WTC11 (cell line): ENCODE measurements around the gene CHD6. TPM values are rescaled to one million over a fixed set of nuclear protein-coding genes. Genes with fewer than 3 reads are reported as not detected.

ENCODE experiments used
- ATAC-seq: fragments of 200-7000 bp; cut with Tn5 transposase; 2 replicates; pipeline ENCODE4 v1.10.0; 2021; ENCODE audit warnings: mild to moderate bottlenecking, moderate library complexity
- CTCF ChIA-PET: fragments of 300-600 bp; sonication (Branson Sonifier 250); formaldehyde crosslinking; loops from one replicate; lab custom pipeline; 2021; ENCODE audit warnings: antibody characterized with exemption; lab: Charles Lee
- POLR2A ChIA-PET: fragments of 350-600 bp; sonication (Branson Sonifier 250); formaldehyde crosslinking; loops from one replicate; lab custom pipeline; 2021; ENCODE audit warnings: antibody characterized with exemption; lab: Charles Lee
- DNase-seq: peaks from one replicate; pipeline ENCODE4 v3.0.0; 2021; ENCODE audit warnings: low spot score
- H3K27ac Mint-ChIP-seq: 2 replicates; pipeline ENCODE4 v1.8.0; 2021; ENCODE audit warnings: mixed read lengths
- H3K27me3 Mint-ChIP-seq: 2 replicates; pipeline ENCODE4 v1.8.0; 2021; ENCODE audit warnings: low read depth, mild to moderate bottlenecking, moderate library complexity, mixed read lengths
- H3K36me3 Mint-ChIP-seq: 2 replicates; pipeline ENCODE4 v1.8.0; 2021; ENCODE audit warnings: mixed read lengths
- H3K4me1 Mint-ChIP-seq: 2 replicates; pipeline ENCODE4 v1.8.0; 2022; ENCODE audit warnings: mixed read lengths
- H3K4me3 Mint-ChIP-seq: 2 replicates; pipeline ENCODE4 v1.8.0; 2021; ENCODE audit warnings: mild to moderate bottlenecking, moderate library complexity, mixed read lengths
- H3K9me3 Mint-ChIP-seq: 2 replicates; pipeline ENCODE4 v1.8.0; 2021; ENCODE audit warnings: mixed read lengths
- CREM ChIP-seq: sonication (generic); formaldehyde crosslinking; IDR thresholded peaks from 2 replicates; pipeline ENCODE4 v1.8.1; 2022; ENCODE audit warnings: mild to moderate bottlenecking, missing genetic modification reagents, moderate library complexity
- FOXK1 ChIP-seq: sonication (generic); formaldehyde crosslinking; IDR thresholded peaks from 2 replicates; pipeline ENCODE4 v1.8.0; 2022; ENCODE audit warnings: mild to moderate bottlenecking, moderate library complexity, missing genetic modification reagents
- MXD4 ChIP-seq: fragments of 250-450 bp; sonication (Bioruptor Pico); IDR thresholded peaks from 2 replicates; pipeline ENCODE4 v1.8.0; 2021; ENCODE audit warnings: mild to moderate bottlenecking, moderate library complexity, borderline replicate concordance
- MYBL2 ChIP-seq: sonication (generic); formaldehyde crosslinking; IDR thresholded peaks from 2 replicates; pipeline ENCODE4 v1.8.1; 2023; ENCODE audit warnings: mild to moderate bottlenecking, moderate library complexity, missing genetic modification reagents
- NR1H2 ChIP-seq: sonication (generic); formaldehyde crosslinking; IDR thresholded peaks from 2 replicates; pipeline ENCODE4 v1.9.0; 2021; ENCODE audit warnings: mild to moderate bottlenecking, moderate library complexity, missing genetic modification reagents
- PRRX2 ChIP-seq: fragments of 250-450 bp; sonication (Bioruptor Pico); IDR thresholded peaks from 2 replicates; pipeline ENCODE4 v1.8.0; 2021; ENCODE audit warnings: mild to moderate bottlenecking
- ZNF121 ChIP-seq: sonication (generic); formaldehyde crosslinking; IDR thresholded peaks from 2 replicates; pipeline ENCODE4 v1.8.0; 2023; ENCODE audit warnings: missing genetic modification reagents
- ZNF423 ChIP-seq: fragments of 250-450 bp; sonication (Bioruptor Pico); IDR thresholded peaks from 2 replicates; pipeline ENCODE4 v2.1.2; 2022; ENCODE audit warnings: mild to moderate bottlenecking, moderate library complexity
- ZNF671 ChIP-seq: fragments of 250-450 bp; sonication (Bioruptor Pico); IDR thresholded peaks from 2 replicates; pipeline ENCODE4 v1.8.0; 2021; ENCODE audit warnings: mild to moderate bottlenecking
- total RNA-seq: library from RNA; stranded (reverse); gene quantifications from 3 replicates; pipeline ENCODE4 v1.2.3, GENCODE V29; 2021
- TF ChIP-seq, protein P1 (sequence below): fragments of 250-450 bp; sonication (Bioruptor Pico); IDR thresholded peaks from 2 replicates; pipeline ENCODE4 v1.8.0; 2021; ENCODE audit warnings: mild to moderate bottlenecking
- TF ChIP-seq, protein P2 (sequence below): fragments of 250-450 bp; sonication (Bioruptor Pico); conservative IDR thresholded peaks from 2 replicates; pipeline ENCODE4 v1.9.0; 2021; ENCODE audit warnings: mild to moderate bottlenecking
- TF ChIP-seq, protein P3 (sequence below): sonication (generic); formaldehyde crosslinking; IDR thresholded peaks from 2 replicates; pipeline ENCODE4 v1.8.1; 2023; ENCODE audit warnings: mild to moderate bottlenecking, missing genetic modification reagents, moderate library complexity
- TF ChIP-seq, protein P4 (sequence below): sonication (generic); formaldehyde crosslinking; conservative IDR thresholded peaks from 2 replicates; pipeline ENCODE4 v1.8.1; 2022; ENCODE audit warnings: mild to moderate bottlenecking, missing genetic modification reagents
- TF ChIP-seq, protein P5 (sequence below): sonication (generic); formaldehyde crosslinking; IDR thresholded peaks from 2 replicates; pipeline ENCODE4 v1.8.0; 2022; ENCODE audit warnings: mild to moderate bottlenecking, missing genetic modification reagents
- TF ChIP-seq, protein P6 (sequence below): fragments of 250-450 bp; sonication (Bioruptor Pico); IDR thresholded peaks from 2 replicates; pipeline ENCODE4 v1.9.0; 2021; ENCODE audit warnings: mild to moderate bottlenecking
- TF ChIP-seq, protein P7 (sequence below): sonication (generic); formaldehyde crosslinking; IDR thresholded peaks from 2 replicates; pipeline ENCODE4 v1.8.0; 2022; ENCODE audit warnings: missing genetic modification reagents
- TF ChIP-seq, protein P8 (sequence below): fragments of 200-600 bp; IDR thresholded peaks from 2 replicates; pipeline ENCODE4 v1.8.0; 2022; ENCODE audit warnings: antibody characterized with exemption
- TF ChIP-seq, protein P9 (sequence below): sonication (generic); formaldehyde crosslinking; IDR thresholded peaks from 2 replicates; pipeline ENCODE4 v1.8.1; 2022; ENCODE audit warnings: low read depth, mild to moderate bottlenecking, moderate library complexity, missing genetic modification reagents, borderline replicate concordance

Gene CHD6
- total RNA-seq, 1 experiment from 2014 or later = 52.1 TPM

DNA sequence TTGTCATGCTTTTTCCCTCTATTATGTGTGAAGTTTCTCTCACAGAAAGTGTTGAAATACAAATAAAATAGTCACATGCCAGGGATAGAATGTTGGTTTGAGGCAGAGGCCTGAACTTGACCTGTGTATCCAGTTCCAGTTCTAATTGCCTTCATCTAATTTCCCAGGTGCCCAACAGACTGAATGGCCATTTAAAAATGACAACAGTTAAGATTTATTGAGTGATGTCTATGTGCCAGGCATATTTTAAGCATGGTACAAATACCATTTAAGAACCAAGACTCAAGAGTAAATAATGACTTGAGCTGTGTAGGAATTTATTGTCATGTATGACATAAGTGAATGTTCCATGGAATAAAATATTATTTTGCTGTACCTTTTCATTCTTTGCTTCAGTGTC lies 163.9 kb downstream of the CHD6 start:
- no peaks in the 10 kb centered on the region for H3K9me3 Mint-ChIP-seq
- no peak for ATAC-seq
- peaks cover 77% of the 10 kb centered on the region for H3K36me3 Mint-ChIP-seq
- no peaks in the 10 kb centered on the region for H3K4me1 Mint-ChIP-seq
- no peaks in the 10 kb centered on the region for H3K27me3 Mint-ChIP-seq
- no peak overlapping the region for H3K4me3 Mint-ChIP-seq
- TF ChIP-seq FOXK1 (CRISPR knock-in tag) (no peak), PRRX2 (no peak), ZNF121 (no peak), MYBL2 (no peak), ZNF671 (CRISPR knock-in tag) (no peak), CREM (CRISPR knock-in tag) (no peak)
- TF ChIP-seq, protein P1, sequence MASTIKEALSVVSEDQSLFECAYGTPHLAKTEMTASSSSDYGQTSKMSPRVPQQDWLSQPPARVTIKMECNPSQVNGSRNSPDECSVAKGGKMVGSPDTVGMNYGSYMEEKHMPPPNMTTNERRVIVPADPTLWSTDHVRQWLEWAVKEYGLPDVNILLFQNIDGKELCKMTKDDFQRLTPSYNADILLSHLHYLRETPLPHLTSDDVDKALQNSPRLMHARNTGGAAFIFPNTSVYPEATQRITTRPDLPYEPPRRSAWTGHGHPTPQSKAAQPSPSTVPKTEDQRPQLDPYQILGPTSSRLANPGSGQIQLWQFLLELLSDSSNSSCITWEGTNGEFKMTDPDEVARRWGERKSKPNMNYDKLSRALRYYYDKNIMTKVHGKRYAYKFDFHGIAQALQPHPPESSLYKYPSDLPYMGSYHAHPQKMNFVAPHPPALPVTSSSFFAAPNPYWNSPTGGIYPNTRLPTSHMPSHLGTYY (CRISPR knock-in tag) = no peak
- TF ChIP-seq, protein P2, sequence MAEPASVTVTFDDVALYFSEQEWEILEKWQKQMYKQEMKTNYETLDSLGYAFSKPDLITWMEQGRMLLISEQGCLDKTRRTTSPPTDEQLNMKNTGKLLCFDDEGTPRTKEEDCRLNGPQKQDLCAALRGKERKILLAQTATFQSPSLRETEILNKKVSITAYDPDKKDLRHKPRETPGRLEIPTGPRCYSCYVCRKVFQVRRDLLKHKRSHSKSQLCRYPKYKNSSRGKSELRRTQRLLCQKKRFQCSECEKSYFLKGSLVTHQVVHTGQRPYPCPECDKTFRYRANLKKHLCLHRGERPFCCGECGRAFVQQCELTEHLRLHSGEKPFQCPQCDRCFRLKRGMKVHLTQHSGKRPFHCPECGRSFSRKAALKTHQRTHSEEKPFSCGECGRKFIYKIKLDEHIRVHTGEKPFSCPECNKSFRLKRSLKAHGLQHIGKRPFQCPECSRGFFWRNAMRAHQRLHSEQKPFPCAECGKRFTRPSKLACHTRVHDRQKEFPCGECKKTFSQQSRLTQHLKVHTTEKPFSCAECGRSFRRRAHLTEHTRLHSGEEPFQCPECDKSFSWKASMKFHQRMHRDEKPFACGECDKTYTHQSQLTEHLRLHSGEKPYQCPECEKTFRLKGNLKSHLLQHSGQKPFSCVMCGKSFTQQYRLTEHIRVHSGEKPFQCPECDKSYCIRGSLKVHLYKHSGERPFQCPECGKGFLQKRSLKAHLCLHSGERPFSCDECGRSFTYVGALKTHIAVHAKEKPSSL (CRISPR knock-in tag) = no peak
- TF ChIP-seq, protein P3, sequence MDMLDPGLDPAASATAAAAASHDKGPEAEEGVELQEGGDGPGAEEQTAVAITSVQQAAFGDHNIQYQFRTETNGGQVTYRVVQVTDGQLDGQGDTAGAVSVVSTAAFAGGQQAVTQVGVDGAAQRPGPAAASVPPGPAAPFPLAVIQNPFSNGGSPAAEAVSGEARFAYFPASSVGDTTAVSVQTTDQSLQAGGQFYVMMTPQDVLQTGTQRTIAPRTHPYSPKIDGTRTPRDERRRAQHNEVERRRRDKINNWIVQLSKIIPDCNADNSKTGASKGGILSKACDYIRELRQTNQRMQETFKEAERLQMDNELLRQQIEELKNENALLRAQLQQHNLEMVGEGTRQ (CRISPR knock-in tag) = no peak
- TF ChIP-seq, protein P4, sequence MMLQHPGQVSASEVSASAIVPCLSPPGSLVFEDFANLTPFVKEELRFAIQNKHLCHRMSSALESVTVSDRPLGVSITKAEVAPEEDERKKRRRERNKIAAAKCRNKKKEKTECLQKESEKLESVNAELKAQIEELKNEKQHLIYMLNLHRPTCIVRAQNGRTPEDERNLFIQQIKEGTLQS (CRISPR knock-in tag) = no peak
- TF ChIP-seq, protein P5, sequence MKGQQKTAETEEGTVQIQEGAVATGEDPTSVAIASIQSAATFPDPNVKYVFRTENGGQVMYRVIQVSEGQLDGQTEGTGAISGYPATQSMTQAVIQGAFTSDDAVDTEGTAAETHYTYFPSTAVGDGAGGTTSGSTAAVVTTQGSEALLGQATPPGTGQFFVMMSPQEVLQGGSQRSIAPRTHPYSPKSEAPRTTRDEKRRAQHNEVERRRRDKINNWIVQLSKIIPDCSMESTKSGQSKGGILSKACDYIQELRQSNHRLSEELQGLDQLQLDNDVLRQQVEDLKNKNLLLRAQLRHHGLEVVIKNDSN (CRISPR knock-in tag) = no peak
- CTCF ChIA-PET = interaction anchor here (0.7 kb wide), 1 partner anchor 281 kb away, joined by 3 read pairs; no protein-coding TSS in a partner anchor
- H3K27ac Mint-ChIP-seq = no peak overlapping the region
- DNase-seq = no peak
- POLR2A ChIA-PET = interaction anchor here (0.6 kb wide), 1 partner anchor 28 kb away, joined by 3 read pairs; no protein-coding TSS in a partner anchor

DNA sequence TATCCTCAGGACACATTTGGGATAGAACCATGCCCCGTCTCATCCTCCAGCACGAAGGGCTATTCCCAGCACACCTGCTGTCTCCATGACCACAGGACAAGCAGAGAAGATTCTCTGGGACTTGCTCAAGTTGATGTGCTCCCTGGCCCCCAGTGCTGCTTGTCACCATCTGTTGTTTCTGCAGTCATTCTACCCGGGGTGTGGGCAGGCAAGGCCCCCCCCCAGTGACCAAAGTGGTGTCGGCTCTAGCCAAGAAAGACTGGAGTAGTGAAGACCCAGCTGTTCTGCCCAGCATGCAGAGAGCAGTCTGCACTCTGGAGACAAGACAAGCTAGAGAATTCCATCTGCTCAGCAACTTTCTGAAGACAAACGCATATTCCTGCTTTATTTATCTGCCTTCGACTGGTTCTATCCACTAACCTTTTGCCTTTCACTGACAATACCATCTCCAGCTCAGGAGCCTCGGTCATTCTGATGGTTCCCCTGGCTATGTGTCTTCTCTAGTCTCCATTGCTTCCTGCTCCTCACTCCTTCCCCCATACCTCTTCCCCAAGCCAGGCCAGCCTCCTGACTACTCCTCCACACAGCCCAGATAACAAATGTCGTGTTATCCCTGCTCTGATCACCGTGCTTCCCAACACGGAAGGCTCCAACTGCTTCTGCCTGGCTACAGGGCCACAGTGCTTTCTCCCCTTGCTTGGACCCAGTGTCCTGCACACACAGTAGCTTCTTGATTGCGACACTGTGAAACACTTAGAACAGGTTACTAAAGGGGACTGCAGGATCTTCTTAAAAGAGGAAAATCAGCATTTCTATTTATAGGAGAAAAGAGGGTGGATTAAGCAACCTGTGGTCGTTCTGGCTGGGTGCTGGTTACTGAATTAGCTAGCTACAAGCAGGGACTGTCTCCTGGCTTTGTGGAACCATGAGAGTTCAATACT lies 164.9 kb downstream of the CHD6 start:
- Mint-ChIP-seq H3K9me3 (no peaks in the 10 kb centered on the region), H3K27ac (no peak overlapping the region), H3K36me3 (peaks cover 76% of the 10 kb centered on the region), H3K27me3 (no peaks in the 10 kb centered on the region), H3K4me1 (no peaks in the 10 kb centered on the region), H3K4me3 (no peak overlapping the region)
- CTCF ChIA-PET = no interaction called here
- POLR2A ChIA-PET = no interaction called here
- no peak for ATAC-seq
- no peak for DNase-seq
- TF ChIP-seq, protein P6, sequence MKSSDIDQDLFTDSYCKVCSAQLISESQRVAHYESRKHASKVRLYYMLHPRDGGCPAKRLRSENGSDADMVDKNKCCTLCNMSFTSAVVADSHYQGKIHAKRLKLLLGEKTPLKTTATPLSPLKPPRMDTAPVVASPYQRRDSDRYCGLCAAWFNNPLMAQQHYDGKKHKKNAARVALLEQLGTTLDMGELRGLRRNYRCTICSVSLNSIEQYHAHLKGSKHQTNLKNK (CRISPR knock-in tag) = no peak
- TF ChIP-seq, protein P7, sequence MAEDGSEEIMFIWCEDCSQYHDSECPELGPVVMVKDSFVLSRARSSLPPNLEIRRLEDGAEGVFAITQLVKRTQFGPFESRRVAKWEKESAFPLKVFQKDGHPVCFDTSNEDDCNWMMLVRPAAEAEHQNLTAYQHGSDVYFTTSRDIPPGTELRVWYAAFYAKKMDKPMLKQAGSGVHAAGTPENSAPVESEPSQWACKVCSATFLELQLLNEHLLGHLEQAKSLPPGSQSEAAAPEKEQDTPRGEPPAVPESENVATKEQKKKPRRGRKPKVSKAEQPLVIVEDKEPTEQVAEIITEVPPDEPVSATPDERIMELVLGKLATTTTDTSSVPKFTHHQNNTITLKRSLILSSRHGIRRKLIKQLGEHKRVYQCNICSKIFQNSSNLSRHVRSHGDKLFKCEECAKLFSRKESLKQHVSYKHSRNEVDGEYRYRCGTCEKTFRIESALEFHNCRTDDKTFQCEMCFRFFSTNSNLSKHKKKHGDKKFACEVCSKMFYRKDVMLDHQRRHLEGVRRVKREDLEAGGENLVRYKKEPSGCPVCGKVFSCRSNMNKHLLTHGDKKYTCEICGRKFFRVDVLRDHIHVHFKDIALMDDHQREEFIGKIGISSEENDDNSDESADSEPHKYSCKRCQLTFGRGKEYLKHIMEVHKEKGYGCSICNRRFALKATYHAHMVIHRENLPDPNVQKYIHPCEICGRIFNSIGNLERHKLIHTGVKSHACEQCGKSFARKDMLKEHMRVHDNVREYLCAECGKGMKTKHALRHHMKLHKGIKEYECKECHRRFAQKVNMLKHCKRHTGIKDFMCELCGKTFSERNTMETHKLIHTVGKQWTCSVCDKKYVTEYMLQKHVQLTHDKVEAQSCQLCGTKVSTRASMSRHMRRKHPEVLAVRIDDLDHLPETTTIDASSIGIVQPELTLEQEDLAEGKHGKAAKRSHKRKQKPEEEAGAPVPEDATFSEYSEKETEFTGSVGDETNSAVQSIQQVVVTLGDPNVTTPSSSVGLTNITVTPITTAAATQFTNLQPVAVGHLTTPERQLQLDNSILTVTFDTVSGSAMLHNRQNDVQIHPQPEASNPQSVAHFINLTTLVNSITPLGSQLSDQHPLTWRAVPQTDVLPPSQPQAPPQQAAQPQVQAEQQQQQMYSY (CRISPR knock-in tag) = no peak
- TF ChIP-seq MXD4 = no peak
- TF ChIP-seq, protein P8, sequence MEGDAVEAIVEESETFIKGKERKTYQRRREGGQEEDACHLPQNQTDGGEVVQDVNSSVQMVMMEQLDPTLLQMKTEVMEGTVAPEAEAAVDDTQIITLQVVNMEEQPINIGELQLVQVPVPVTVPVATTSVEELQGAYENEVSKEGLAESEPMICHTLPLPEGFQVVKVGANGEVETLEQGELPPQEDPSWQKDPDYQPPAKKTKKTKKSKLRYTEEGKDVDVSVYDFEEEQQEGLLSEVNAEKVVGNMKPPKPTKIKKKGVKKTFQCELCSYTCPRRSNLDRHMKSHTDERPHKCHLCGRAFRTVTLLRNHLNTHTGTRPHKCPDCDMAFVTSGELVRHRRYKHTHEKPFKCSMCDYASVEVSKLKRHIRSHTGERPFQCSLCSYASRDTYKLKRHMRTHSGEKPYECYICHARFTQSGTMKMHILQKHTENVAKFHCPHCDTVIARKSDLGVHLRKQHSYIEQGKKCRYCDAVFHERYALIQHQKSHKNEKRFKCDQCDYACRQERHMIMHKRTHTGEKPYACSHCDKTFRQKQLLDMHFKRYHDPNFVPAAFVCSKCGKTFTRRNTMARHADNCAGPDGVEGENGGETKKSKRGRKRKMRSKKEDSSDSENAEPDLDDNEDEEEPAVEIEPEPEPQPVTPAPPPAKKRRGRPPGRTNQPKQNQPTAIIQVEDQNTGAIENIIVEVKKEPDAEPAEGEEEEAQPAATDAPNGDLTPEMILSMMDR = no peak
- no peak for TF ChIP-seq ZNF423 (CRISPR knock-in tag)
- TF ChIP-seq, protein P9, sequence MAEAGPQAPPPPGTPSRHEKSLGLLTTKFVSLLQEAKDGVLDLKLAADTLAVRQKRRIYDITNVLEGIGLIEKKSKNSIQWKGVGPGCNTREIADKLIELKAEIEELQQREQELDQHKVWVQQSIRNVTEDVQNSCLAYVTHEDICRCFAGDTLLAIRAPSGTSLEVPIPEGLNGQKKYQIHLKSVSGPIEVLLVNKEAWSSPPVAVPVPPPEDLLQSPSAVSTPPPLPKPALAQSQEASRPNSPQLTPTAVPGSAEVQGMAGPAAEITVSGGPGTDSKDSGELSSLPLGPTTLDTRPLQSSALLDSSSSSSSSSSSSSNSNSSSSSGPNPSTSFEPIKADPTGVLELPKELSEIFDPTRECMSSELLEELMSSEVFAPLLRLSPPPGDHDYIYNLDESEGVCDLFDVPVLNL (CRISPR knock-in tag) = no peak
- no peak for TF ChIP-seq NR1H2
